Panc1 (cell line): Measurements from ENCODE around the gene SLX9. TPM values are rescaled to one million over a fixed set of nuclear protein-coding genes. Genes with fewer than 3 reads are reported as not detected.

ENCODE experiments used
- ATAC-seq: fragments of 200-7000 bp; cut with Tn5 transposase; 2 replicates; pipeline ENCODE4 v1.9.1; 2020; ENCODE audit warnings: mild to moderate bottlenecking, moderate library complexity
- BruUV-seq: library from RNA; stranded (reverse); fragments of 400-500 nt; replicated peaks from 2 replicates; lab custom pipeline; 2021; lab: Mats Ljungman, UMichigan
- CTCF ChIA-PET: fragments of 300-600 bp; sonication (Branson Sonifier 250); formaldehyde crosslinking; loops from one replicate; lab custom pipeline; 2022; ENCODE audit warnings: antibody characterized with exemption; lab: Charles Lee
- POLR2A ChIA-PET: fragments of 300-600 bp; sonication (Branson Sonifier 250); formaldehyde crosslinking; loops from one replicate; lab custom pipeline; 2022; ENCODE audit warnings: antibody characterized with exemption; lab: Charles Lee
- DNase-seq: peaks from one replicate; pipeline ENCODE4 v3.0.0-alpha.2; 2010; ENCODE audit warnings: low read depth, low spot score
- H3K27ac ChIP-seq: 2 replicates; pipeline ENCODE4 v1.5.1; 2011; ENCODE audit warnings: mild to moderate bottlenecking, low read length, inconsistent platforms
- H3K27me3 ChIP-seq: fragments of 200-500 bp; sonication (Bioruptor generic); 2 replicates; pipeline ENCODE4 v1.6.0; 2014; ENCODE audit warnings: low read length, inconsistent platforms; ENCODE audit not compliant: control insufficient read depth, insufficient read depth
- H3K36me3 ChIP-seq: fragments of 200-500 bp; sonication (Bioruptor generic); 2 replicates; pipeline ENCODE4 v1.5.1; 2014; ENCODE audit warnings: inconsistent platforms, mild to moderate bottlenecking, low read length, moderate library complexity; ENCODE audit not compliant: control insufficient read depth, insufficient read depth
- H3K4me1 ChIP-seq: 2 replicates; pipeline ENCODE4 v1.5.1; 2011; ENCODE audit warnings: inconsistent platforms, mild to moderate bottlenecking, low read length, moderate library complexity; ENCODE audit not compliant: control insufficient read depth, insufficient read depth
- H3K4me3 ChIP-seq, 2 experiments: 2 replicates each; pipeline ENCODE4 v1.5.1; 2011 to 2012; ENCODE audit warnings: low read depth in 2 of 2, low read length in 2 of 2, mild to moderate bottlenecking in 2 of 2, inconsistent platforms in 1 of 2, moderate library complexity in 1 of 2
- H3K9me3 ChIP-seq: fragments of 200-500 bp; sonication (Bioruptor generic); 2 replicates; pipeline ENCODE4 v1.5.1; 2014; ENCODE audit warnings: low read depth, mild to moderate bottlenecking, inconsistent platforms, low read length, moderate library complexity; ENCODE audit not compliant: control insufficient read depth, insufficient read depth
- POLR2AphosphoS5 ChIP-seq: IDR thresholded peaks from 2 replicates; pipeline ENCODE4 v1.6.1; 2012; ENCODE audit warnings: mild to moderate bottlenecking, low read depth, low read length, moderate library complexity
- SIN3A ChIP-seq: IDR thresholded peaks from 2 replicates; pipeline ENCODE4 v1.6.1; 2012; ENCODE audit warnings: low read depth, mild to moderate bottlenecking, low read length, moderate library complexity, borderline replicate concordance; ENCODE audit not compliant: insufficient read depth
- TCF7L2 ChIP-seq: IDR thresholded peaks from 2 replicates; pipeline ENCODE4 v1.6.1; 2011; ENCODE audit warnings: mild to moderate bottlenecking, low read depth, low read length, inconsistent platforms
- in situ Hi-C: cut with HindIII; loops from 2 replicates; pipeline ENCODE4 v1.10.0; 2016; ENCODE audit warnings: low sequenced_read_pairs, low pct_unique_long_range_greater_than_20kb
- intact Hi-C: fragments of 100-400 bp; cut with micrococcal nuclease; formaldehyde crosslinking; loops from one replicate; pipeline ENCODE4 v1.10.0; 2022; ENCODE audit not compliant: unreplicated experiment
- total RNA-seq: library from RNA; stranded (reverse); gene quantifications from one replicate; pipeline ENCODE4 v1.2.1, GENCODE V29; 2021; ENCODE audit not compliant: unreplicated experiment
- TF ChIP-seq, protein P1 (sequence below): fragments of 450-650 bp; IDR thresholded peaks from 2 replicates; pipeline ENCODE4 v1.5.1; 2017; ENCODE audit warnings: mild to moderate bottlenecking
- TF ChIP-seq, protein P2 (sequence below), 2 experiments: IDR thresholded peaks; 2 replicates each; pipeline ENCODE4 v1.6.1; 2011 to 2012; ENCODE audit warnings: low read depth in 2 of 2, control low read depth in 1 of 2, low read length in 1 of 2, mild to moderate bottlenecking in 1 of 2, moderate library complexity in 1 of 2; ENCODE audit not compliant: insufficient read depth in 1 of 2

SLX9 gene
- total RNA-seq, 1 experiment from 2014 or later = 50.9 TPM

DNA sequence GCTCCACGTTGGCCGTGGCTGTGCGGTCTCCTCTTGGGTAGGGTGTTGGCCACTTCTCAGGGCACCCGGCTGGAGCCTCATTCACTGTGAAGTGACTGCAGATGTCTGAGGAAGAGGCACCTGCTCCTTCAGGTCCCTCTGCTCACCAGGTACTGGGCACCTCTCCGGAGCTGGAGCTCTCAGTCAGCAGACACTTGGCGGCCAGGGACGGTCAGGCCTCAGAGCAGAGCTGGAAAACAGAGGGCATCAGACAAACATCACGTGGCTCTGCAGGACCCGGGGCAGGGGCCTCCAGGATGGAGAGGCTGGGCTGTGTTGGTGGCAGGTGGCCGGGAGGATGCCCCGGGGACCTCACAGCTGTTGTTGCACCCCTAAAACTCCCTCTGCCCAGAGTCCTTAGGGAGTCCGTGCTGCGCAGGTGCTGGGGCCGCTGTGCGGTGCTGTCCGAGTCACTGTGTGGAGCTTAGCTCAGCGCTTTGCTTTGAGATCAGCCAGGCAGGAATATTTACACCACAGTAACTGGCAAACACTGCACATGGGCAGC is 59.7 kb downstream of the SLX9 start:
- in situ Hi-C loops = no loop called here
- POLR2A ChIA-PET = no interaction called here
- intact Hi-C loops = no loop called here

DNA sequence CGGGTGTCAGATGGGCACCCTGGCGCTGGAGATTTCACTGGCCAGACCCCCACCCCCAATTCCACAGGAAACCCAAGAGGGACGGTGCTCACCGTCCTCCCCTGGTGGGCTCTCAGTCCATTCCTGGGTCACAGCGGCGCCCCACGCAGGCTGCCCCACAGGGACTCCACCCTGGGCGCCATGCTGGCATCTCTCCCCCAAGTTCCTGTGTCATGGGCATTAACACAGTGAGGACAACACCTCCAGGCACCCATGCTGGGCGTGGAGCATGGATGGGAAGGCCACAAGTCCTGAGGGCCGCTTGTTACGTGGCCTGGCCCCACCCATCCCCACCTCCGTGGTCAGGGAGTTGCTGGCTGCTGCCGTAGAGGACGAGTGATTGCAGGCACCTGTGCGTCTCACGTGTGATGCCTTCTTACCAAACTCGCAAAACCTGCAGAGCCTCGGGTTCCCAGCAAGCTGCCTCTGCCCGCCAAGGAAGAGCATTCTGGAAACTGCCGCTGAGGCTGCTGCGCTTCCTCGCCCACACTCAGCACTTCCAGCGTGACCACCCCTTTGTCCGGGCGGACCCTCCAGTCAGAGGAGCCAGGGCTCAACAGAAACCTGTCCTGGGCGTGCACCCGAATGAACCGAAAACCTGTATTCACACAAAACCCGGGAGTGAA is 60.3 kb downstream of the SLX9 start:
- ATAC-seq = no peak

More for the DNA sequence above, 59.7 kb downstream of the SLX9 start:
- H3K27ac ChIP-seq = no peak overlapping the region
- DNase-seq (no peak), ATAC-seq (no peak)
- H3K9me3 ChIP-seq = no peaks in the 10 kb centered on the region
- H3K36me3 ChIP-seq = no peaks in the 10 kb centered on the region
- no TSS peak for BruUV-seq
- no peaks in the 10 kb centered on the region; the same call in 1 of the 2 replicates for H3K4me1 ChIP-seq
- no peak overlapping the region for H3K4me3 ChIP-seq
- CTCF ChIA-PET = interaction anchor here (0.6 kb wide), 1 partner anchor 9 kb away, joined by 3 read pairs; no protein-coding TSS in a partner anchor
- TF ChIP-seq SIN3A = no peak
- TF ChIP-seq, protein P1, sequence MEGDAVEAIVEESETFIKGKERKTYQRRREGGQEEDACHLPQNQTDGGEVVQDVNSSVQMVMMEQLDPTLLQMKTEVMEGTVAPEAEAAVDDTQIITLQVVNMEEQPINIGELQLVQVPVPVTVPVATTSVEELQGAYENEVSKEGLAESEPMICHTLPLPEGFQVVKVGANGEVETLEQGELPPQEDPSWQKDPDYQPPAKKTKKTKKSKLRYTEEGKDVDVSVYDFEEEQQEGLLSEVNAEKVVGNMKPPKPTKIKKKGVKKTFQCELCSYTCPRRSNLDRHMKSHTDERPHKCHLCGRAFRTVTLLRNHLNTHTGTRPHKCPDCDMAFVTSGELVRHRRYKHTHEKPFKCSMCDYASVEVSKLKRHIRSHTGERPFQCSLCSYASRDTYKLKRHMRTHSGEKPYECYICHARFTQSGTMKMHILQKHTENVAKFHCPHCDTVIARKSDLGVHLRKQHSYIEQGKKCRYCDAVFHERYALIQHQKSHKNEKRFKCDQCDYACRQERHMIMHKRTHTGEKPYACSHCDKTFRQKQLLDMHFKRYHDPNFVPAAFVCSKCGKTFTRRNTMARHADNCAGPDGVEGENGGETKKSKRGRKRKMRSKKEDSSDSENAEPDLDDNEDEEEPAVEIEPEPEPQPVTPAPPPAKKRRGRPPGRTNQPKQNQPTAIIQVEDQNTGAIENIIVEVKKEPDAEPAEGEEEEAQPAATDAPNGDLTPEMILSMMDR = no peak
- TF ChIP-seq POLR2AphosphoS5 = no peak
- H3K27me3 ChIP-seq = no peaks in the 10 kb centered on the region

More for the DNA sequence above, 60.3 kb downstream of the SLX9 start:
- H3K27ac ChIP-seq = no peak overlapping the region
- CTCF ChIA-PET = no interaction called here
- in situ Hi-C loops (no loop called here), intact Hi-C loops (no loop called here)
- no peak for DNase-seq
- H3K4me1 ChIP-seq = no peaks in the 10 kb centered on the region; the same call in 1 of the 2 replicates
- no peaks in the 10 kb centered on the region for H3K27me3 ChIP-seq
- no peak overlapping the region for H3K4me3 ChIP-seq
- no TSS peak for BruUV-seq
- TF ChIP-seq SIN3A (no peak), POLR2AphosphoS5 (no peak), TCF7L2 (no peak)
- TF ChIP-seq, protein P2, sequence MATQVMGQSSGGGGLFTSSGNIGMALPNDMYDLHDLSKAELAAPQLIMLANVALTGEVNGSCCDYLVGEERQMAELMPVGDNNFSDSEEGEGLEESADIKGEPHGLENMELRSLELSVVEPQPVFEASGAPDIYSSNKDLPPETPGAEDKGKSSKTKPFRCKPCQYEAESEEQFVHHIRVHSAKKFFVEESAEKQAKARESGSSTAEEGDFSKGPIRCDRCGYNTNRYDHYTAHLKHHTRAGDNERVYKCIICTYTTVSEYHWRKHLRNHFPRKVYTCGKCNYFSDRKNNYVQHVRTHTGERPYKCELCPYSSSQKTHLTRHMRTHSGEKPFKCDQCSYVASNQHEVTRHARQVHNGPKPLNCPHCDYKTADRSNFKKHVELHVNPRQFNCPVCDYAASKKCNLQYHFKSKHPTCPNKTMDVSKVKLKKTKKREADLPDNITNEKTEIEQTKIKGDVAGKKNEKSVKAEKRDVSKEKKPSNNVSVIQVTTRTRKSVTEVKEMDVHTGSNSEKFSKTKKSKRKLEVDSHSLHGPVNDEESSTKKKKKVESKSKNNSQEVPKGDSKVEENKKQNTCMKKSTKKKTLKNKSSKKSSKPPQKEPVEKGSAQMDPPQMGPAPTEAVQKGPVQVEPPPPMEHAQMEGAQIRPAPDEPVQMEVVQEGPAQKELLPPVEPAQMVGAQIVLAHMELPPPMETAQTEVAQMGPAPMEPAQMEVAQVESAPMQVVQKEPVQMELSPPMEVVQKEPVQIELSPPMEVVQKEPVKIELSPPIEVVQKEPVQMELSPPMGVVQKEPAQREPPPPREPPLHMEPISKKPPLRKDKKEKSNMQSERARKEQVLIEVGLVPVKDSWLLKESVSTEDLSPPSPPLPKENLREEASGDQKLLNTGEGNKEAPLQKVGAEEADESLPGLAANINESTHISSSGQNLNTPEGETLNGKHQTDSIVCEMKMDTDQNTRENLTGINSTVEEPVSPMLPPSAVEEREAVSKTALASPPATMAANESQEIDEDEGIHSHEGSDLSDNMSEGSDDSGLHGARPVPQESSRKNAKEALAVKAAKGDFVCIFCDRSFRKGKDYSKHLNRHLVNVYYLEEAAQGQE (IDR thresholded peaks at IDR 0.05; ENCODE audit: insufficient read depth in 1 of 2, low read depth in 2 of 2, low read length in 1 of 2) = no peak
- TF ChIP-seq, protein P1 = no peak
- no peaks in the 10 kb centered on the region for H3K36me3 ChIP-seq
- H3K9me3 ChIP-seq = no peaks in the 10 kb centered on the region
- POLR2A ChIA-PET = no interaction called here
